ENCODE results near the gene ZBTB40.

GRCh38 chr1:22452481-22452957, 868 bp downstream of the ZBTB40 start:
- TF ChIP-seq CTCF (IDR thresholded peaks at IDR 0.05): no peak
- TF ChIP-seq POLR2A (IDR thresholded peaks at IDR 0.05): no peak
